Stimulated activated CD4-positive, alpha-beta T cell treated with anti-CD3 and anti-CD28 coated beads, Interleukin-4, amount 100 ng/mL, for 1 hour (primary cell): ENCODE results near the gene ZC3H8.
"Not testable (repeated sequence)": the region's sequence is repeated elsewhere in the genome, so short reads cannot be mapped to it uniquely, and the experiment has no call there.

Source experiments
- DNase-seq: peaks from one replicate; pipeline ENCODE4 v3.0.0-alpha.2; 2020

The ZC3H8 gene

DNA sequence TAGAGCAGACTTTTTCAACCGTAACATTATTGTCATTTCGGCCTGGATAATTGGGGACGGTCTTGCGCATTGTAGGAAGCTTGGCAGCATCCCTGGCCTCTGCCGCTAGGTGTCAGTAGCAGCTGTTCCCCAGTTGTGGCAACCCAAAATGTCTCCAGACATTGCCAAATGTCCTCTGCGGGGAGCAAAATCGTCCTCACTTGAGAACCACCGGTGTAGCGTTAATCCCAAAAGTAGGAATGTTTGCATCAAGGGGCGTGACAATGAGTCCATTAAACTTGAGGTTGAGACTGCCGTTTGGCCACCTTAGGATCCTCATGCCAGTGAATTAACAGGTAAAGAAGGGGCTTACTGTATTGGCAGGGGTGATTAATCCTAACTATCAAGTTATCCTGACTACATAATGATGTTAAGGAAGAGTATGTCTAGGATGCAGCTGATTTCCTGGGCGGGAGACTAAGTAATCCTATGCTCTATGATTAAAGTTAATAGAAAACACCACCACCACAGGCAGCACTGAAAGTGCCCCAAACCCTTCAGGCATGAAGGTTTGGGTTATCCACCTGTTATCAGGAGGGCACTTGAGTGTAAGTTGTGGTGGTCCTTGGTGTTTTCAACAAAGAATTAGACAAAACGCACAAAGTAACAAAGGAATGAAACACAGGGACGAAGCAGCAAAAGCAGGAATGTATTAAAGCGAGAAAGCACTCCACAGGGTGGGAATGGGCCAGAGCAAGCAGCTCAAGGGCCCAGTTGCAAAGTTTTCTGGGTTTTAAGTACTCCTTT, 4.9 kb upstream of the ZC3H8 start:
- peak; percentile 83 for DNase-seq

- DNase-seq, result peak; percentile 4
These were observed 2.7 kb upstream of the ZC3H8 start for GRCh38 chr2:112257575-112257974.

GRCh38 chr2:112256654-112257053, 1.8 kb upstream of the ZC3H8 start:
- no peak for DNase-seq

- DNase-seq, result no peak
These were observed 1.0 kb upstream of the ZC3H8 start for GRCh38 chr2:112255875-112256274.

- DNase-seq, result no peak
These were observed 1.5 kb downstream of the ZC3H8 start for GRCh38 chr2:112253261-112253815.

DNA sequence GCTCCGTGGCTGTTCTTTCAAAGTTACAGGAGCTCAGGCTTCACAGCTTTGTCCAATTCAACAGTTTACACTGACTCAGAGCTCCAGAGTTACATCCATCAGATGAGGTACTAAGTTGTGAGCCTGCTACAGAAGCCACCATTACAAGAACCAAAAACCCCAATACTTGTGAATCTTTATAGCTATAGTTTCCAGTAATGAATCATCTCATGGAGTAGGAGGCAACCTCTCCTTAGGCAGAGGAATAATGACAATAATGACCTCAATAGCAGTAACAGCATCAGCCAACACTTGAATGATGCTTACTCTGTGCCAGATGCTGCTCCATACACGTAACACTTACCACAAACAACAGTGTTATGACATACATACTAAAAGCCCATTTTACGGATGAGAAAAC, 3.6 kb downstream of the ZC3H8 start:
- DNase-seq, result no peak

DNA sequence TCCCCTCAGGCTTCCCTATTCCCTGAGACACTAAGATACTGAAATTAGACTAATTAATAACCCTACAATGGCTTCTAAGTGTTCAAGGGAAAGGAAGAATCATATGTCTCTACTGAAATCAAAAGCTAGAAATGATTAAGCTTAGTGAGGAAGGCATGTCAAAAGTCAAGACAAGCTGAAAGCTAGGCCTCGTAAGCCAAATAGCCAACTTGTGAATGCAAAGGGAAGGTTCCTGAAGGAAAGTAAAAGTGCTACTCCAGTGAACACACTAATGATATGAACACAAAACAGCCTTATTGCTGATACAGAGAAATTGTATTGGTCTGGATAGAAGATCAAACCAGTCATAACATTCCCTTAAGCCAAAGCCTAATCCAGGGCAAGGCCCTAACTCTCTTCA, 10.0 kb downstream of the ZC3H8 start:
- DNase-seq, result no peak

DNA sequence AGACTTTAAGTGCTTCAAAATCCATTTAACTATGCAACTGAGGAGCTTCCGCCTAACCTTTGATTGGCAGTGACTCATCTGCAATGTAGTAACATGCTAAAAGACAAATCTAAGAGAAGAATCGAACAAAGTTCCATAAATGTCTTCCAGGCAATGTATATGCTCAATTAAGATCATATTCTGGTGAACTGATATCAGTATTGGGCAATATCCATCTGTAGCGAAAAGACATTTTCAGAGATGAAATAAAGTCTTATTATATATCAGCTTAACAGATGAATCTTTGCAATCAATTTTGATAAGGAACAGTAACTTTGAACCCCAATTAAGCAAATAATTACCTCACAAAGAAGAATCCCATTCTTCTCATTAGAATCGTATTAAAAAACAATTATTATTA, 11.6 kb downstream of the ZC3H8 start:
- DNase-seq, result no peak

GRCh38 chr2:112242384-112242783, 12.5 kb downstream of the ZC3H8 start:
- DNase-seq, result no peak

- DNase-seq, result no peak
These were observed 15.0 kb downstream of the ZC3H8 start for GRCh38 chr2:112239862-112240261.

- DNase-seq, result no peak
These were observed 24.5 kb downstream of the ZC3H8 start for GRCh38 chr2:112230371-112230770.

DNA sequence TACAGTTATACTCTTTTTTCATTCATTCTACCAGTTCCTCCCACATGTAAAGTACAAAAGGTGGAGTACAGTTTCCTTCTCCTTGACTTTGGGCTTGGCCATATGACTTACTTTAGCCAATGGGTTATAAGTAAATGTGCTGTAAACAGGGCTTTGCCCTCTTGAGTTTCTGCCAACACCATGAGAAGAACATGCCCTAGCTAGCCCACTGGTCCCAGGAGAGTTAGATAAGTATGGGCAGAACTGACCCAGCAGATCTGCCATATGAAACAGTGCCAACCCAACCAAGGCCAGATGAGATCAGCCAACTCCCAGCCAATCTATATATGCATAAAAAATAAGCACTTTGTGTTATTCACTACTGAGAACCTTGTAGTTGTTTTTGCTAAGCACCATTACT, 25.5 kb downstream of the ZC3H8 start:
- no peak for DNase-seq

DNA sequence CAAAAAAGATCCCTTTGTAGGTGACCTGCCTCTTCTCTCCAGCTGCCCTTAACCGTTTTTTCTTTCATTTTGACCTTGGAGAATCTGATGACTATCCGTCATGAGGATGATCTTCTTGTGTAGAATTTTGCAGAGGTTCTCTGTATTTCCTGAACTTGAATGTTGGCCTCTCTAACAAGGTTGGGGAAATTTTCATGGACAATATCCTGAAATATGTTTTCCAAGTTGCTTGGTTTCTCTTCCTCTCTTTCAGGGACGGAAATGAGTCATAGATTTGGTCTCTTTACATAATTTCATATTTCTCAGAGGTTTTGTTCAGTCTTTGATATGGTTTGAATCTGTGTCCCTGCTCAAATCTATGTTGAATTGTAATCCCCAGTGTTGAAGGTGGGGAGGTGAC, 34.0 kb downstream of the ZC3H8 start:
- DNase-seq, result no peak

DNA sequence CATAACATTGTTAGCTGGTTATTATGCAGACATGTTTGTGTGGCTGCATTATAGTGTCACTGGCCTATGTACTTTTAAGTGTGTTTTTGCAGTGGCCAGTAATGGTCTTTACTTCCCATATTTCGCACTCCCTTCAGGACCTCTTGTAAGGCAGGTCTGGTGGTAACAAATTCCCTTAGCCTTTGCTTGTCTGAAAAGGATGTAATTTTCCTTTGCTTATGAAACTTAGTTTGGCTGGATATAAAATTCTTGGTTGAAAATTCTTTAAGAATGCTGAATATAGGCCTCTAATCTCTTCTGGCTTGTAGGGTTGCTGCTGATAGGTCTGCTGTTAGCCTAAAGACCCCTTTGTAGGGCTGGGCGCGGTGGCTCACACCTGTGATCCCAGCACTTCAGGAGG, 34.7 kb downstream of the ZC3H8 start:
- DNase-seq, result no peak

GRCh38 chr2:112217854-112218253, 37.0 kb downstream of the ZC3H8 start:
- no peak for DNase-seq

DNA sequence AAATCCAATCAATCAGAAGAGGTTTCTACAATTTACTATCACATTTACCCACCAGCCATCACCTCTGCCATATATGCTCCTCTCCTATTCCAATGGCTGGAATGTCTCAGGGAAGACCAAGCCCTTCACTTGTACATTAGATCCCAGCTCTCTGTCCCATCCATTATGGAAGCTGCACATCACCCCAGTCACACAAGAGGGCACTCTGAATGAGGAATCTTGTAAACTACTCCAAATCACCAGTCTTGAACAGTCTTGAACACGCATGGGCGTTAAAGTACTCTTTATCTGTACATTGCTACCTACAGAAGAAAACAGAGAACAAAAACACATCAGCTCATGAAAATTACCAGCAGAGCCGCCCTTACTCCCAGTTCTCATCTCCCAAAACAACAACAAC, 38.7 kb downstream of the ZC3H8 start:
- DNase-seq, result no peak

- not testable (repeated sequence) for DNase-seq
These were observed 46.9 kb downstream of the ZC3H8 start for GRCh38 chr2:112207905-112208304.

DNA sequence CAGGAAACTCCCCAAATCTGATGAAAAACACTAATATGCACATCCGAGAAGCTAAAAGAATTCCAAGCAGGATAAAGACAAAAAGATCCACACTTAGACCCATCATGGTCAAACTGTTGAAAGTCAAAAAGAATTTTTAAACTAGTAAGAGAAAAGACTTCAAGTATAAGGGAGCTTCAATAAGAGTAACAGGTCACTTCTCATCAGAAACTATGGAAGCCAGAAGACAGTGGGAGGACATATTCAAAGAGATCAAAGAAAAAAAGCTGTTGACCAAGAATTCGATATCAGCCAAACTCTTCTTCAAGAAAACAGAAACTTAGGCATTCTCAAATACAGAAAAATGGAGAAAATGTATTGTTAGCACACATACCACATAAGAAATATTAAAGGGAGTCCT, 50.4 kb downstream of the ZC3H8 start:
- no peak for DNase-seq

DNA sequence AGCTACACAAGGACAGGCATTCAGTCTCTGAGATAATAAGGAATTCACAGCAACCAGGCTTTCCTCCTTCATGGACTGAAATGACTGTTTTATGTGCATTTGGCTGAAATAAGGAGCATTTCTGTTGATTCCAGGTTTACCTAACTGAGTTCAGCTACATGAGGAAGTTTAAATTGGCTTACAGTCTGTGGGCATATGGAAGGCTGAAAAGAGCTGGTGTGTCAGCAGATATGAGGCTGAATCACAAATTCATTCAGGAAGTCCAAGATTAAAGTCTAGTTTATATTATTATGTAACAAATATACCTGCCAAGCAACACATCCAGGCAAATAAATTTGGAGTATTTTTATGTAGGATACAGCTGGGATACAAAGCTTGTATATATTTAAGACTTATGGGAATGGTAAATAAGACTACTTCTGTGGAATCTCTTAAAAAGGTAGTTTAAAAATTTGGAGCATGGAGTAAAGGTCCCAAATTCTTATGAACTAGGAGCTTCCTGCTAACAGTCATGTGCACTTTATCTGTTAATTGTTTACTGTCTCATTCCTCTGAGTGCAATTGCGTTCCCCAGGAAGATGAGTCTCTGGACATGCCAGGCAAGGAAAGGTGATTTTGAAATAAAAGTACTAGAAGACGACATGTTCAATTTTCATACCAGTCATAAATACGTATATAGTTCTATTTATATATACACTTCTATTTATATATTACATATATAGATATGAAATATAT, 53.0 kb downstream of the ZC3H8 start:
- DNase-seq, result no peak

DNA sequence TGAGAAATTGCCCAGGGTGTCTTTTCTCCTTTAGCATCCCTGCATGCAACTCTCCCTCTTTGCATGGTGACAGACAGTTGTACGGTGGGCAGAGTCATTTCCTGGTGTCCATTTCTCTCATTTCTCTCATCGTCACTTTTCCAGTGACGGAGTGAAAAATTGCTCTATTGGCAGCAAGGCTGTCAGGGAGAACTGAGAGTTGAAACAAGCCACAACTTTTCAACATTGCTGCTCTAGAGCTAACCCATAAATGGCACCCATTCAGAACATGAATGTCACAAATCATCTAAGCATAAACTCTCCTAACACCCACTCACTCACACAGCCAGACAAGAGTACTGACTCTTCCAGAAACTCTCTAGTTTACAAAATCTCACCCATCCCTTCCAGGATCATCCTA, 55.7 kb downstream of the ZC3H8 start:
- no peak for DNase-seq

DNA sequence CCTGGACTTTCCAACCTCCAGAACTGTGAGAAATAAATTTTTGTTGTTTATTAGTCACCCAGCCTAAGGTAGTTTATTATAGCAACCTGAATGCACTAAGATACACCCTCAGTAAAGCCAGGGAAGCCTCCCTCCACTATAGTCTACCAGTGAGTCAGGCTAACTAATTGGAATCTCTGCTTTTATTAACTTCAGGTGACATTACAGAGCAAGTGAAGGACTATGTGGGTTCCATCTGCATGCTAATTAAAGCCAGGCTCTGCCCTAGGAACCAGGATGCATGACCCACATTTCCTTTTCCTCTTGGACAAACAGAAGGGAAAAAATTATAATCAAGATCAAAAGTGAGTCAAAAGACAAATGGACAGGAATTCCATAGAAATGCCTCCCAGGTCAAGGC, 56.1 kb downstream of the ZC3H8 start:
- DNase-seq, result no peak

- no peak for DNase-seq
These were observed 57.0 kb downstream of the ZC3H8 start for GRCh38 chr2:112197868-112198267.

DNA sequence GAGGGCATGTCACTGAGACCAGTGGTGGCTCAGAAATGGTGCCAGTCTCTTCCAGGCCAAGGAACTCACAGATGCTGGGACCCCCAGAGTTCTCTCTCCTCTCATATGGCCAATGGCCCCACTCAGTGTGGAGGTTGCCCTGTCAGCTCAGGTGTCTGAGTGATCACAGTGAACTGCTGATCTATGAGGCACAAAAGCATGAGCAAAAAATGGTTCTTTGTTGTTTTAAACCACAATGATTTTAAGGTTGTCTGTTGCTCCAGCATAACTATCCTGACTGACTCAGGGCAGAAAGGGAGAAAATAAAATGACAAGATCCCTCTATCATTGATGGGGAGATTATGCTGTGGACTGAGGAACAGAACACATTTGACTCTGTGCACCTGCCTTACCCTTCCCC, 58.9 kb downstream of the ZC3H8 start:
- DNase-seq, result no peak

DNA sequence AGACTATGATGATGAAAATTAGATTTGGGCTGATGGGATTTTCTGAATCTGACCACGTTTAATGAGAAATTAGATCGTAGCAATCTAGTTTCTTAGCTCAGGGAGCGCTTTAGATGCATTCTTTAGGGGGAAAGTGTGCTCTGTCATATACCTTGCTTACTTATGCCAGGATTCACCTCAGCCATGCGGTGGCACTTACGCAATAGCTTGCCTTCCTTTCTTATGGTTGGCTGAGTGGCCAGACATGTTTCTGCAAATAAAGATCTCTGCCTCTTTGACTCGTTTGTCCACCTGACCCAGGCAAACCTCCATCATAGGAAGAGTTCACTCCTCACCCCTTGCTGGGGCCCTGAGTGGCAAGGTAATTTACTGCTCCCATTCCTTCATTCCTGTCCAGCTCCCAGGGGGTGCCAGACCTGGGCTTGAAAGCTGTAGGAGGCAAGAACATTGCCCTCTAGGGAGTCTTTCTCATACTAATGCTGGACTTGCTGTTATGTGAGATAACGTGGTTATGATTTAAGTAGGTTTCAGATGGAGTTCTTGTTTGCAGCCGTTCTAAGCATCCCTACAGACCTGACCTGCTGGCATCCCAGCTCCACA, 59.6 kb downstream of the ZC3H8 start:
- DNase-seq, result no peak
